ENCODE data around the gene ACP1. TPM values are rescaled to one million over a fixed set of nuclear protein-coding genes. Genes with fewer than 3 reads are reported as not detected.

Gene ACP1
- total and polyA plus RNA-seq, 10 of the 15 experiments (the other 5 are each of a cell fraction or from before 2014, with no cell fraction given) = 120 to 468 (median 175) TPM

- H3K27ac ChIP-seq (ENCODE audit: control insufficient read depth, insufficient read depth) = no peak overlapping the region
- DNase-seq (ENCODE audit: low read depth, low spot score) (no peak), FAIRE-seq (no peak), ATAC-seq (no peak)
- no peaks in the 10 kb centered on the region for H3K4me1 ChIP-seq (ENCODE audit: control insufficient read depth, insufficient read depth, low read length)
- no TSS peak for BruUV-seq (replicated peaks)
- no peaks in the 10 kb centered on the region for H4K20me1 ChIP-seq (ENCODE audit: control insufficient read depth, insufficient read depth)
- no peak overlapping the region for H2AFZ ChIP-seq (ENCODE audit: control insufficient read depth, low read depth, low read length)
- H3K4me2 ChIP-seq (ENCODE audit: control insufficient read depth, insufficient read depth) = no peak overlapping the region
- H3K9ac ChIP-seq (ENCODE audit: control insufficient read depth, insufficient read depth, low read length) = no peak overlapping the region
- no peaks in the 10 kb centered on the region for H3K27me3 ChIP-seq (replicated peaks in 1 of 2; ENCODE audit: control insufficient read depth in 2 of 2, insufficient read depth in 2 of 2, low read length in 1 of 2)
- intact Hi-C loops (cut with micrococcal nuclease; ENCODE audit: unreplicated experiment) (no loop called here), in situ Hi-C loops (cut with MboI) (no loop called here)
- CTCF ChIA-PET = interaction anchor here (1.0 to 3.0 kb wide), 4 partner anchors 8 to 19 kb away, joined by 3 to 14 read pairs (median 6); no protein-coding TSS in a partner anchor
- SMC1A ChIA-PET (ENCODE audit: uncharacterized antibody, unreplicated experiment) = interaction anchor here (1.1 kb wide), 1 partner anchor 10 kb away, joined by 5 read pairs; no protein-coding TSS in a partner anchor
- H3K36me3 ChIP-seq (ENCODE audit: control insufficient read depth in 2 of 2, insufficient read depth in 2 of 2, low read length in 1 of 2) = no peaks in the 10 kb centered on the region
- no peaks in the 10 kb centered on the region for H3K9me3 ChIP-seq (replicated peaks; ENCODE audit: control insufficient read depth, insufficient read depth, low read length)
- RAD21 ChIA-PET (ENCODE audit: unreplicated experiment) = no interaction called here
- POLR2A ChIA-PET = no interaction called here
- no peak for TF ChIP-seq MEF2A (IDR thresholded peaks at IDR 0.05; ENCODE audit: insufficient read depth, low read depth, low read length)
- 87% methylated on average over 6 of the region's 6 CpGs for WGBS (ENCODE audit: insufficient coverage, insufficient replicate concordance, low lambda C conversion rate, missing lambda C conversion rate)
- H3K79me2 ChIP-seq (ENCODE audit: control insufficient read depth, insufficient read depth, low read length) = no peaks in the 10 kb centered on the region
- no peak overlapping the region for H3K4me3 ChIP-seq
These were observed 27.7 kb upstream of the ACP1 start for GRCh38 chr2:236993-237539.

GRCh38 chr2:237878-238277, 26.9 kb upstream of the ACP1 start:
- ChIA-PET POLR2A (no interaction called here), SMC1A (ENCODE audit: uncharacterized antibody, unreplicated experiment) (interaction anchor here (1.2 kb wide), 1 partner anchor 10 kb away, joined by 4 read pairs; no protein-coding TSS in a partner anchor), CTCF (interaction anchor here (1.0 to 3.0 kb wide), 2 partner anchors 9 to 20 kb away, joined by 3 to 14 read pairs; no protein-coding TSS in a partner anchor), RAD21 (ENCODE audit: unreplicated experiment) (interaction anchor here (1.0 kb wide), 1 partner anchor 9 kb away, joined by 3 read pairs; no protein-coding TSS in a partner anchor)
- H3K4me2 ChIP-seq (ENCODE audit: control insufficient read depth, insufficient read depth) = no peak overlapping the region
- in situ Hi-C loops (cut with MboI) = no loop called here
- ATAC-seq (no peak), DNase-seq (ENCODE audit: low read depth, low spot score) (no peak), FAIRE-seq (no peak)
- no peaks in the 10 kb centered on the region for H4K20me1 ChIP-seq (ENCODE audit: control insufficient read depth, insufficient read depth)
- no peak overlapping the region for H3K27ac ChIP-seq (ENCODE audit: control insufficient read depth, insufficient read depth)
- intact Hi-C loops (cut with micrococcal nuclease; ENCODE audit: unreplicated experiment) = no loop called here
- no peaks in the 10 kb centered on the region for H3K36me3 ChIP-seq (ENCODE audit: control insufficient read depth in 2 of 2, insufficient read depth in 2 of 2, low read length in 1 of 2)
- H3K27me3 ChIP-seq (replicated peaks in 1 of 2; ENCODE audit: control insufficient read depth in 2 of 2, insufficient read depth in 2 of 2, low read length in 1 of 2) = no peaks in the 10 kb centered on the region
- no peaks in the 10 kb centered on the region for H3K9me3 ChIP-seq (replicated peaks; ENCODE audit: control insufficient read depth, insufficient read depth, low read length)
- BruUV-seq (replicated peaks) = no TSS peak
- H2AFZ ChIP-seq (ENCODE audit: control insufficient read depth, low read depth, low read length) = no peak overlapping the region
- TF ChIP-seq EZH2 (IDR thresholded peaks at IDR 0.05; ENCODE audit: borderline replicate concordance, control insufficient read depth, low read depth, low read length) (no peak), POLR2AphosphoS2 (IDR thresholded peaks at IDR 0.05; ENCODE audit: low read depth, low read length) (no peak), CHD2 (IDR thresholded peaks at IDR 0.05; ENCODE audit: borderline replicate concordance, low read depth, low read length) (no peak), ATF7 (IDR thresholded peaks at IDR 0.05; ENCODE audit: low read depth) (no peak), ESRRA (IDR thresholded peaks at IDR 0.05; ENCODE audit: low read length) (no peak), STAT1 (conservative IDR thresholded peaks at IDR 0.05) (no peak), EED (IDR thresholded peaks at IDR 0.05; ENCODE audit: low read depth) (no peak), WRNIP1 (IDR thresholded peaks at IDR 0.05; ENCODE audit: borderline replicate concordance, low read depth, low read length) (no peak), ZBTB33 (IDR thresholded peaks at IDR 0.05) (no peak), NBN (IDR thresholded peaks at IDR 0.05) (no peak), PKNOX1 (IDR thresholded peaks at IDR 0.05) (no peak), PAX8 (IDR thresholded peaks at IDR 0.05) (no peak), SUZ12 (IDR thresholded peaks at IDR 0.05; ENCODE audit: unreplicated experiment) (no peak)
- H3K79me2 ChIP-seq (ENCODE audit: control insufficient read depth, insufficient read depth, low read length) = no peaks in the 10 kb centered on the region
- H3K4me3 ChIP-seq = no peak overlapping the region
- no peaks in the 10 kb centered on the region for H3K4me1 ChIP-seq (ENCODE audit: control insufficient read depth, insufficient read depth, low read length)
- H3K9ac ChIP-seq (ENCODE audit: control insufficient read depth, insufficient read depth, low read length) = no peak overlapping the region
- WGBS (ENCODE audit: insufficient coverage, insufficient replicate concordance, low lambda C conversion rate, missing lambda C conversion rate) = 90% methylated on average over 6 of the region's 6 CpGs
